H1 (cell line): ENCODE data around the gene MRPS24. TPM values are rescaled to one million over a fixed set of nuclear protein-coding genes. Genes with fewer than 3 reads are reported as not detected.

Experiments
- RAD21 ChIP-seq, 2 experiments: IDR thresholded peaks in 1 of 2; conservative IDR thresholded peaks in 1 of 2; 2 replicates each; pipeline ENCODE4 v1.6.1; 2011; ENCODE audit warnings: low read depth in 2 of 2, low read length in 2 of 2, improper control_type of control experiment in 1 of 2, inconsistent platforms in 1 of 2, mild to moderate bottlenecking in 1 of 2, moderate library complexity in 1 of 2
- SAP30 ChIP-seq: fragments of 300-600 bp; sonication (generic); IDR thresholded peaks from 2 replicates; pipeline ENCODE4 v1.7.1; 2012; ENCODE audit warnings: low read length, moderate library complexity, mild to moderate bottlenecking, inconsistent platforms; ENCODE audit not compliant: insufficient read depth, insufficient replicate concordance
- ZNF274 ChIP-seq: IDR thresholded peaks from 2 replicates; pipeline ENCODE4 v1.7.0; 2012; ENCODE audit warnings: low read length, borderline replicate concordance; ENCODE audit errors: extremely low read depth
- polyA plus RNA-seq, 7 experiments: library from polyadenylated mRNA; depleted of rRNA in 3 of 7; stranded (reverse) in 5 of 7; unstranded in 2 of 7; fragments of >200 nt in 5 of 7; fragments of 200-250 nt in 2 of 7; gene quantifications; 1 replicate in 5 of 7; 2 replicates in 1 of 7; 4 replicates in 1 of 7; pipeline versions ENCODE4 v1.2.1 to v1.2.3, GENCODE V29; 2011 to 2013; ENCODE audit warnings: missing spikeins in 2 of 7, mixed read lengths in 2 of 7
- total RNA-seq: library from RNA; stranded (reverse); fragmentation: NEBNext Ultra II Directional; extraction: Animal tissue kit (Norgen Biotek cat#: 25700); gene quantifications from 2 replicates; pipeline ENCODE4 v1.2.1, GENCODE V29; 2021

MRPS24 gene
- total and polyA plus RNA-seq, 2 of the 8 experiments (the other 6 are each of a cell fraction or from before 2014, with no cell fraction given) = 133 to 347 TPM

DNA sequence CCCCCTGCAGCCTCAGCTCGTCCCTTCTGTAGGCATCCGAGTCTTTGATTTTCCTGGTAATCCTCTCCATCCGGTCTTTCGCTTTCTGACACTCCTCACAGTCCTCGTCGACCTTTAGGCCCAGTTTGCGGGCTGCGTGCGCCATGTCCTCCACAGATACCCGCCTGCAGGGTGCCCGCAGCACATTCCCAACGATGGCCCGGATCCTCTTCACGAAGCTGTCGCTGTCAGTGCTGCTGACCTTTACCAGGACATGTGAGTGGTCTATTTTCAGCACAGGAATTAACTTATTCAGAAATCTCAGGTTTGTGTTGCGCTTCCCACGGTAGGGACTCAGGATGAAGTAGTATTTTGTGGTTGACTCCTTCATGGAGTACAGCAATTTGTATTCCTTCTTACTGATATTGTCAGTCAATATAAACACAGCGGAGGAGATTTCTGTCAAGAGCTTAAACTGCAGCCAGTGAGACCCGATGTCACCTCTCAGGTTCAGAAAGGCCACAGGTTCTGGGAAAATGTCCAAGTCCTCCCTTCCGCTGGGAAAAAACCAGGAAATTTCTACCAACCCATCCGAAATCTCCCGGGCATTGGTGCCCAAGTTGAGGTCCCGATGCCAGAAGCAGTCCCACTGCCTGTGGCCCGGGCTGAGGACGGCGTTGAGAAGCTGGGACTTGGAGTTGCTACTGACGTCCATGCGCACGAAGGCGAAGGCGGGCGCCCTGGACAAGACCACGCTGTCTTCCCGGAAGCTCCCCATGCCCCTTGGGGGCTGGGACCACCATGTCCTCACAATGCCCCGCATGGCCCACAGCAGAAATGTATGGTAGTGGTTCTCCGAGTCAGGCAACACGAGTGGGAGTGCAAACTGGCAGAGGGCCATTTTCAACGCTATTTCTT is 8.9 kb upstream of the MRPS24 start (continued):
- TF ChIP-seq RAD21 (IDR thresholded peaks at IDR 0.05 in 1 of 2, conservative IDR thresholded peaks at IDR 0.05 in 1 of 2; ENCODE audit: low read depth in 2 of 2, low read length in 2 of 2) (no peak), SAP30 (no peak), ZNF274 (no peak)
